Measurements from ENCODE around the gene ST7L. TPM values are rescaled to one million over a fixed set of nuclear protein-coding genes. Genes with fewer than 3 reads are reported as not detected.

The ST7L gene
- total RNA-seq, 2 experiments from 2014 or later = 11.9 to 12.2 TPM

- ChIA-PET CTCF (no interaction called here), POLR2A (no interaction called here)
- TF ChIP-seq CTCF (IDR thresholded peaks at IDR 0.05) = no peak
- Mint-ChIP-seq H3K27ac (no peak overlapping the region), H3K27me3 (no peaks in the 10 kb centered on the region), H3K4me1 (ENCODE audit: low read depth) (no peaks in the 10 kb centered on the region), H3K9me3 (no peaks in the 10 kb centered on the region), H3K36me3 (ENCODE audit: low read depth) (peaks cover 13% of the 10 kb centered on the region), H3K4me3 (no peak overlapping the region)
- ATAC-seq (no peak), DNase-seq (no peak)
- intact Hi-C loops (cut with micrococcal nuclease) = no loop called here
Measured at GRCh38 chr1:112575154-112575804, 43.7 kb downstream of the ST7L start.

- no peak for TF ChIP-seq CTCF (IDR thresholded peaks at IDR 0.05)
- H3K36me3 Mint-ChIP-seq (ENCODE audit: low read depth) = no peaks in the 10 kb centered on the region
- intact Hi-C loops (cut with micrococcal nuclease) = no loop called here
- no peaks in the 10 kb centered on the region for H3K4me1 Mint-ChIP-seq (ENCODE audit: low read depth)
- ATAC-seq (no peak), DNase-seq (no peak)
- no peaks in the 10 kb centered on the region for H3K27me3 Mint-ChIP-seq
- CTCF ChIA-PET = no interaction called here
- H3K27ac Mint-ChIP-seq = no peak overlapping the region
- POLR2A ChIA-PET = no interaction called here
- H3K4me3 Mint-ChIP-seq = no peak overlapping the region
- H3K9me3 Mint-ChIP-seq = no peaks in the 10 kb centered on the region
Measured at GRCh38 chr1:112565800-112566199, 53.1 kb downstream of the ST7L start.

- Mint-ChIP-seq H3K27ac (no peak overlapping the region), H3K9me3 (no peaks in the 10 kb centered on the region), H3K27me3 (no peaks in the 10 kb centered on the region), H3K4me1 (ENCODE audit: low read depth) (no peaks in the 10 kb centered on the region), H3K36me3 (ENCODE audit: low read depth) (peaks cover 1% of the 10 kb centered on the region), H3K4me3 (no peak overlapping the region)
- CTCF ChIA-PET = no interaction called here
- ATAC-seq (no peak), DNase-seq (no peak)
- intact Hi-C loops (cut with micrococcal nuclease) = no loop called here
- no peak for TF ChIP-seq CTCF (IDR thresholded peaks at IDR 0.05)
- POLR2A ChIA-PET = no interaction called here
Measured at GRCh38 chr1:112564081-112564480, 54.9 kb downstream of the ST7L start.

GRCh38 chr1:112563341-112563740 is 55.6 kb downstream of the ST7L start:
- ATAC-seq (no peak), DNase-seq (no peak)
- intact Hi-C loops (cut with micrococcal nuclease) = no loop called here
- Mint-ChIP-seq H3K4me1 (ENCODE audit: low read depth) (no peaks in the 10 kb centered on the region), H3K4me3 (no peak overlapping the region), H3K36me3 (ENCODE audit: low read depth) (peaks cover 1% of the 10 kb centered on the region), H3K9me3 (no peaks in the 10 kb centered on the region), H3K27me3 (no peaks in the 10 kb centered on the region), H3K27ac (no peak overlapping the region)
- no peak for TF ChIP-seq CTCF (IDR thresholded peaks at IDR 0.05)
- CTCF ChIA-PET = no interaction called here
- POLR2A ChIA-PET = no interaction called here

- no peak for TF ChIP-seq CTCF (IDR thresholded peaks at IDR 0.05)
- Mint-ChIP-seq H3K9me3 (no peaks in the 10 kb centered on the region), H3K36me3 (ENCODE audit: low read depth) (peaks cover 1% of the 10 kb centered on the region), H3K27me3 (no peaks in the 10 kb centered on the region), H3K4me1 (ENCODE audit: low read depth) (no peaks in the 10 kb centered on the region), H3K4me3 (no peak overlapping the region), H3K27ac (no peak overlapping the region)
- DNase-seq = no peak
- intact Hi-C loops (cut with micrococcal nuclease) = no loop called here
- ChIA-PET POLR2A (interaction anchor here (0.7 kb wide), 1 partner anchor 117 kb away, joined by 3 read pairs; no protein-coding TSS in a partner anchor), CTCF (no interaction called here)
- no peak for ATAC-seq
Measured at GRCh38 chr1:112558634-112559033, 60.3 kb downstream of the ST7L start.
